ENCODE data around the gene SAP30BP. TPM values are rescaled to one million over a fixed set of nuclear protein-coding genes. Genes with fewer than 3 reads are reported as not detected.

The SAP30BP gene
- total and polyA plus RNA-seq, 4 donors: 20.9 to 33.4 (median 30.2) TPM

GRCh38 chr17:75647921-75648320 is 19.2 kb upstream of the SAP30BP start:
- Histone ChIP-seq H3K4me3 (ENCODE audit: low read depth in 1 of 3, low read length in 3 of 3) (no peak overlapping the region), H3K9me3 (ENCODE audit: control insufficient read depth in 4 of 4, low read length in 3 of 4) (no peaks in the 10 kb centered on the region), H3K27me3 (ENCODE audit: control insufficient read depth in 4 of 4, insufficient read depth in 4 of 4, low read length in 3 of 4) (no peaks in the 10 kb centered on the region), H3K27ac (ENCODE audit: low read depth in 1 of 2, low read length in 2 of 2) (no peak overlapping the region), H3K36me3 (ENCODE audit: control insufficient read depth in 4 of 4, insufficient read depth in 3 of 4, low read depth in 1 of 4, low read length in 3 of 4) (peaks cover 6 to 28% (median 12%) of the 10 kb centered on the region in 4 donors), H3K9ac (ENCODE audit: low read depth in 1 of 2, low read length in 2 of 2) (no peak overlapping the region), H3K4me1 (ENCODE audit: control insufficient read depth in 4 of 4, insufficient read depth in 4 of 4, low read length in 3 of 4) (peaks cover 6 to 17% (median 11%) of the 10 kb centered on the region in 4 donors)
- DNase-seq (ENCODE audit: low spot score): no peak
- TF ChIP-seq FOXA1 (IDR thresholded peaks at IDR 0.05) (no peak), YY1 (IDR thresholded peaks at IDR 0.05) (no peak), GABPA (IDR thresholded peaks at IDR 0.05 in 1 of 2, conservative IDR thresholded peaks at IDR 0.05 in 1 of 2) (no peak), ATF3 (IDR thresholded peaks at IDR 0.05) (no peak), RAD21 (IDR thresholded peaks at IDR 0.05) (no peak), SP1 (IDR thresholded peaks at IDR 0.05) (no peak), EGR1 (IDR thresholded peaks at IDR 0.05; ENCODE audit: low read depth in 2 of 2) (no peak), FOXA2 (IDR thresholded peaks at IDR 0.05) (no peak), RXRA (IDR thresholded peaks at IDR 0.05) (no peak)
- WGBS: 97% methylated on average over 7 of the region's 7 CpGs

GRCh38 chr17:75649687-75650086 is 17.5 kb upstream of the SAP30BP start:
- Histone ChIP-seq H3K27me3 (ENCODE audit: control insufficient read depth in 4 of 4, insufficient read depth in 4 of 4, low read length in 3 of 4) (no peaks in the 10 kb centered on the region), H3K27ac (ENCODE audit: low read depth in 1 of 2, low read length in 2 of 2) (no peak overlapping the region), H3K9me3 (ENCODE audit: control insufficient read depth in 4 of 4, low read length in 3 of 4) (no peaks in the 10 kb centered on the region), H3K4me3 (ENCODE audit: low read depth in 1 of 3, low read length in 3 of 3) (no peak overlapping the region), H3K9ac (ENCODE audit: low read depth in 1 of 2, low read length in 2 of 2) (no peak overlapping the region), H3K36me3 (ENCODE audit: control insufficient read depth in 4 of 4, insufficient read depth in 3 of 4, low read depth in 1 of 4, low read length in 3 of 4) (peaks cover 6 to 31% (median 16%) of the 10 kb centered on the region in 4 donors), H3K4me1 (ENCODE audit: control insufficient read depth in 4 of 4, insufficient read depth in 4 of 4, low read length in 3 of 4) (peaks cover 6 to 17% (median 11%) of the 10 kb centered on the region in 4 donors)
- TF ChIP-seq EGR1 (IDR thresholded peaks at IDR 0.05; ENCODE audit: low read depth in 2 of 2): no peak
- no peak for TF ChIP-seq RAD21 (IDR thresholded peaks at IDR 0.05)
- no peak for TF ChIP-seq SP1 (IDR thresholded peaks at IDR 0.05)
- no peak for TF ChIP-seq FOXA2 (IDR thresholded peaks at IDR 0.05)
- no peak for TF ChIP-seq MAX (IDR thresholded peaks at IDR 0.05)
- TF ChIP-seq GABPA (IDR thresholded peaks at IDR 0.05 in 1 of 2, conservative IDR thresholded peaks at IDR 0.05 in 1 of 2): no peak
- TF ChIP-seq ATF3 (IDR thresholded peaks at IDR 0.05): no peak
- TF ChIP-seq JUND (IDR thresholded peaks at IDR 0.05): no peak
- TF ChIP-seq HNF4A (conservative IDR thresholded peaks at IDR 0.05): no peak
- no peak for TF ChIP-seq ZBTB33 (IDR thresholded peaks at IDR 0.05)
- no peak for TF ChIP-seq FOXA1 (IDR thresholded peaks at IDR 0.05)
- no peak for TF ChIP-seq CTCF (IDR thresholded peaks at IDR 0.05; ENCODE audit: low read depth, low read length, missing input control)
- no peak for TF ChIP-seq RXRA (IDR thresholded peaks at IDR 0.05)
- TF ChIP-seq NR2F2 (IDR thresholded peaks at IDR 0.05): no peak
- no peak for TF ChIP-seq HNF4G (IDR thresholded peaks at IDR 0.05)
- TF ChIP-seq TAF1 (conservative IDR thresholded peaks at IDR 0.05): no peak
- no peak for TF ChIP-seq REST (IDR thresholded peaks at IDR 0.05)
- no peak for TF ChIP-seq YY1 (IDR thresholded peaks at IDR 0.05)
- WGBS: 96% methylated on average over 6 of the region's 6 CpGs
- no peak for DNase-seq (ENCODE audit: low spot score)
